ENCODE measurements around the gene NET1. TPM values are rescaled to one million over a fixed set of nuclear protein-coding genes. Genes with fewer than 3 reads are reported as not detected.

Gene NET1
- total RNA-seq, 3 donors from 2014 or later (not counting 1 experiment from before 2014, with no cell fraction given) = 10.4 to 17.9 (median 13.8) TPM

GRCh38 chr10:5485948-5486852, 73.8 kb downstream of the NET1 start:
- Histone ChIP-seq H3K27ac (ENCODE audit: low read length) (no peak overlapping the region), H3K9me3 (ENCODE audit: control insufficient read depth, insufficient read depth, low read length) (no peaks in the 10 kb centered on the region), H3K4me1 (ENCODE audit: control insufficient read depth, insufficient read depth, low read length) (no peaks in the 10 kb centered on the region), H3K4me3 (ENCODE audit: low read length) (no peak overlapping the region), H3K27me3 (ENCODE audit: control insufficient read depth, insufficient read depth, low read length) (no peaks in the 10 kb centered on the region), H3K36me3 (ENCODE audit: control insufficient read depth, insufficient read depth, low read length) (no peaks in the 10 kb centered on the region)
- DNase-seq (no peak), ATAC-seq (no peak)
- WGBS (ENCODE audit: insufficient coverage) = 87% methylated on average over 11 of the region's 13 CpGs
- intact Hi-C loops (cut with micrococcal nuclease) = no loop called here
- Mint-ChIP-seq H3K36me3 (no peaks in the 10 kb centered on the region), H3K4me3 (no peak overlapping the region), H3K9me3 (no peaks in the 10 kb centered on the region), H3K27ac (no peak overlapping the region), H3K27me3 (ENCODE audit: low read depth in 2 of 2) (no peaks in the 10 kb centered on the region), H3K4me1 (no peaks in the 10 kb centered on the region)
- TF ChIP-seq, protein P1, sequence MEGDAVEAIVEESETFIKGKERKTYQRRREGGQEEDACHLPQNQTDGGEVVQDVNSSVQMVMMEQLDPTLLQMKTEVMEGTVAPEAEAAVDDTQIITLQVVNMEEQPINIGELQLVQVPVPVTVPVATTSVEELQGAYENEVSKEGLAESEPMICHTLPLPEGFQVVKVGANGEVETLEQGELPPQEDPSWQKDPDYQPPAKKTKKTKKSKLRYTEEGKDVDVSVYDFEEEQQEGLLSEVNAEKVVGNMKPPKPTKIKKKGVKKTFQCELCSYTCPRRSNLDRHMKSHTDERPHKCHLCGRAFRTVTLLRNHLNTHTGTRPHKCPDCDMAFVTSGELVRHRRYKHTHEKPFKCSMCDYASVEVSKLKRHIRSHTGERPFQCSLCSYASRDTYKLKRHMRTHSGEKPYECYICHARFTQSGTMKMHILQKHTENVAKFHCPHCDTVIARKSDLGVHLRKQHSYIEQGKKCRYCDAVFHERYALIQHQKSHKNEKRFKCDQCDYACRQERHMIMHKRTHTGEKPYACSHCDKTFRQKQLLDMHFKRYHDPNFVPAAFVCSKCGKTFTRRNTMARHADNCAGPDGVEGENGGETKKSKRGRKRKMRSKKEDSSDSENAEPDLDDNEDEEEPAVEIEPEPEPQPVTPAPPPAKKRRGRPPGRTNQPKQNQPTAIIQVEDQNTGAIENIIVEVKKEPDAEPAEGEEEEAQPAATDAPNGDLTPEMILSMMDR (IDR thresholded peaks at IDR 0.05) = no peak

- Histone ChIP-seq H3K4me3 (ENCODE audit: low read length) (no peak overlapping the region), H3K27ac (ENCODE audit: low read length) (no peak overlapping the region), H3K9me3 (ENCODE audit: control insufficient read depth, insufficient read depth, low read length) (no peaks in the 10 kb centered on the region), H3K4me1 (ENCODE audit: control insufficient read depth, insufficient read depth, low read length) (no peaks in the 10 kb centered on the region), H3K36me3 (ENCODE audit: control insufficient read depth, insufficient read depth, low read length) (no peaks in the 10 kb centered on the region), H3K27me3 (ENCODE audit: control insufficient read depth, insufficient read depth, low read length) (no peaks in the 10 kb centered on the region)
- no peaks in the 10 kb centered on the region for H3K9me3 Mint-ChIP-seq
- H3K27ac Mint-ChIP-seq = no peak overlapping the region
- TF ChIP-seq, protein P1 (IDR thresholded peaks at IDR 0.05) = no peak
- H3K27me3 Mint-ChIP-seq (ENCODE audit: low read depth in 2 of 2) = no peaks in the 10 kb centered on the region
- ATAC-seq (no peak), DNase-seq (no peak)
- no peak overlapping the region for H3K4me3 Mint-ChIP-seq
- intact Hi-C loops (cut with micrococcal nuclease) = no loop called here
- 78% methylated on average over 9 of the region's 9 CpGs for WGBS (ENCODE audit: insufficient coverage)
- H3K4me1 Mint-ChIP-seq = no peaks in the 10 kb centered on the region
- H3K36me3 Mint-ChIP-seq = no peaks in the 10 kb centered on the region
These were observed 74.5 kb downstream of the NET1 start for GRCh38 chr10:5486853-5487235.

- no peaks in the 10 kb centered on the region for H3K36me3 Mint-ChIP-seq
- Histone ChIP-seq H3K4me3 (ENCODE audit: low read length) (no peak overlapping the region), H3K27me3 (ENCODE audit: control insufficient read depth, insufficient read depth, low read length) (no peaks in the 10 kb centered on the region), H3K4me1 (ENCODE audit: control insufficient read depth, insufficient read depth, low read length) (no peaks in the 10 kb centered on the region), H3K9me3 (ENCODE audit: control insufficient read depth, insufficient read depth, low read length) (no peaks in the 10 kb centered on the region), H3K36me3 (ENCODE audit: control insufficient read depth, insufficient read depth, low read length) (no peaks in the 10 kb centered on the region), H3K27ac (ENCODE audit: low read length) (no peak overlapping the region)
- intact Hi-C loops (cut with micrococcal nuclease) = no loop called here
- H3K4me3 Mint-ChIP-seq = no peak overlapping the region
- no peak for ATAC-seq
- 93% methylated on average over 27 of the region's 27 CpGs for WGBS (ENCODE audit: insufficient coverage)
- no peaks in the 10 kb centered on the region for H3K4me1 Mint-ChIP-seq
- H3K27ac Mint-ChIP-seq = no peak overlapping the region
- TF ChIP-seq, protein P1 (IDR thresholded peaks at IDR 0.05) = no peak
- DNase-seq = no peak
- no peaks in the 10 kb centered on the region for H3K9me3 Mint-ChIP-seq
- no peaks in the 10 kb centered on the region for H3K27me3 Mint-ChIP-seq (ENCODE audit: low read depth in 2 of 2)
These were observed 76.2 kb downstream of the NET1 start for GRCh38 chr10:5488272-5489161.

Measured in natural killer cell (primary cell).